Measurements from ENCODE around the gene RNF187. TPM values are rescaled to one million over a fixed set of nuclear protein-coding genes. Genes with fewer than 3 reads are reported as not detected.

The RNF187 gene
- total RNA-seq, 1 experiment from 2014 or later: 141 TPM

DNA sequence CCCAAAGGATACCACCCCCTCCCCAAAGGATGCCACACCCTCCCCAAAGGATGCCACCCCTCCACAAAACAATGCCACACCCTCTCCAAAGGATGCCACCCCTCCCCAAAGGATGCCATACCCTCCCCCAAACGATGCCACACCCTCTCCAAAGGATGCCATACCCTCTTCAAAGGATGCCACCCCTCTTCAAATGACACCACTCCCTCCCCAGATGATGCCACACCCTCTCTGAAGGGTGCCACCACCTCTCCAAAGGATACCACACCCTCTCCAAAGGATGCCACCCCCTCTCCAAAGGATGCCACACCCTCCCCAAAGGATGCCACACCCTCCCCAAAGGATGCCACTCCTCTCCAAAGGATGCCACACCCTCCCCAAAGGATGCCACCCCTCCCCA lies 48.9 kb upstream of the RNF187 start:
- POLR2A ChIA-PET: no interaction called here

More for the DNA sequence above, 48.9 kb upstream of the RNF187 start:
- CTCF ChIA-PET: no interaction called here
- Mint-ChIP-seq H3K36me3 (no peaks in the 10 kb centered on the region), H3K9me3 (no peaks in the 10 kb centered on the region), H3K4me1 (peaks cover 3% of the 10 kb centered on the region), H3K4me3 (no peak overlapping the region), H3K27ac (no peak overlapping the region), H3K27me3 (ENCODE audit: low read depth) (peaks cover 87% of the 10 kb centered on the region)
- TF ChIP-seq, protein P1, sequence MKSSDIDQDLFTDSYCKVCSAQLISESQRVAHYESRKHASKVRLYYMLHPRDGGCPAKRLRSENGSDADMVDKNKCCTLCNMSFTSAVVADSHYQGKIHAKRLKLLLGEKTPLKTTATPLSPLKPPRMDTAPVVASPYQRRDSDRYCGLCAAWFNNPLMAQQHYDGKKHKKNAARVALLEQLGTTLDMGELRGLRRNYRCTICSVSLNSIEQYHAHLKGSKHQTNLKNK (CRISPR knock-in tag; IDR thresholded peaks at IDR 0.05): no peak
- TF ChIP-seq SP1 (CRISPR knock-in tag; conservative IDR thresholded peaks at IDR 0.05) (no peak), ZNF138 (CRISPR knock-in tag; conservative IDR thresholded peaks at IDR 0.05) (no peak), MXD4 (CRISPR knock-in tag; IDR thresholded peaks at IDR 0.05; ENCODE audit: borderline replicate concordance) (no peak), NR1H2 (CRISPR knock-in tag; IDR thresholded peaks at IDR 0.05) (no peak), TCF7 (CRISPR knock-in tag; IDR thresholded peaks at IDR 0.05; ENCODE audit: low read depth) (no peak), JUN (CRISPR knock-in tag; IDR thresholded peaks at IDR 0.05) (no peak), FOXP1 (CRISPR knock-in tag; IDR thresholded peaks at IDR 0.05; ENCODE audit: borderline replicate concordance) (no peak), ZNF396 (CRISPR knock-in tag; IDR thresholded peaks at IDR 0.05; ENCODE audit: borderline replicate concordance) (no peak), TP53 (CRISPR knock-in tag; IDR thresholded peaks at IDR 0.05) (no peak), GRHL2 (CRISPR knock-in tag; IDR thresholded peaks at IDR 0.05; ENCODE audit: insufficient replicate concordance, severe bottlenecking) (no peak)
- TF ChIP-seq, protein P2, sequence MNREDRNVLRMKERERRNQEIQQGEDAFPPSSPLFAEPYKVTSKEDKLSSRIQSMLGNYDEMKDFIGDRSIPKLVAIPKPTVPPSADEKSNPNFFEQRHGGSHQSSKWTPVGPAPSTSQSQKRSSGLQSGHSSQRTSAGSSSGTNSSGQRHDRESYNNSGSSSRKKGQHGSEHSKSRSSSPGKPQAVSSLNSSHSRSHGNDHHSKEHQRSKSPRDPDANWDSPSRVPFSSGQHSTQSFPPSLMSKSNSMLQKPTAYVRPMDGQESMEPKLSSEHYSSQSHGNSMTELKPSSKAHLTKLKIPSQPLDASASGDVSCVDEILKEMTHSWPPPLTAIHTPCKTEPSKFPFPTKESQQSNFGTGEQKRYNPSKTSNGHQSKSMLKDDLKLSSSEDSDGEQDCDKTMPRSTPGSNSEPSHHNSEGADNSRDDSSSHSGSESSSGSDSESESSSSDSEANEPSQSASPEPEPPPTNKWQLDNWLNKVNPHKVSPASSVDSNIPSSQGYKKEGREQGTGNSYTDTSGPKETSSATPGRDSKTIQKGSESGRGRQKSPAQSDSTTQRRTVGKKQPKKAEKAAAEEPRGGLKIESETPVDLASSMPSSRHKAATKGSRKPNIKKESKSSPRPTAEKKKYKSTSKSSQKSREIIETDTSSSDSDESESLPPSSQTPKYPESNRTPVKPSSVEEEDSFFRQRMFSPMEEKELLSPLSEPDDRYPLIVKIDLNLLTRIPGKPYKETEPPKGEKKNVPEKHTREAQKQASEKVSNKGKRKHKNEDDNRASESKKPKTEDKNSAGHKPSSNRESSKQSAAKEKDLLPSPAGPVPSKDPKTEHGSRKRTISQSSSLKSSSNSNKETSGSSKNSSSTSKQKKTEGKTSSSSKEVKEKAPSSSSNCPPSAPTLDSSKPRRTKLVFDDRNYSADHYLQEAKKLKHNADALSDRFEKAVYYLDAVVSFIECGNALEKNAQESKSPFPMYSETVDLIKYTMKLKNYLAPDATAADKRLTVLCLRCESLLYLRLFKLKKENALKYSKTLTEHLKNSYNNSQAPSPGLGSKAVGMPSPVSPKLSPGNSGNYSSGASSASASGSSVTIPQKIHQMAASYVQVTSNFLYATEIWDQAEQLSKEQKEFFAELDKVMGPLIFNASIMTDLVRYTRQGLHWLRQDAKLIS (CRISPR knock-in tag; IDR thresholded peaks at IDR 0.05; ENCODE audit: borderline replicate concordance): no peak
- TF ChIP-seq, protein P3, sequence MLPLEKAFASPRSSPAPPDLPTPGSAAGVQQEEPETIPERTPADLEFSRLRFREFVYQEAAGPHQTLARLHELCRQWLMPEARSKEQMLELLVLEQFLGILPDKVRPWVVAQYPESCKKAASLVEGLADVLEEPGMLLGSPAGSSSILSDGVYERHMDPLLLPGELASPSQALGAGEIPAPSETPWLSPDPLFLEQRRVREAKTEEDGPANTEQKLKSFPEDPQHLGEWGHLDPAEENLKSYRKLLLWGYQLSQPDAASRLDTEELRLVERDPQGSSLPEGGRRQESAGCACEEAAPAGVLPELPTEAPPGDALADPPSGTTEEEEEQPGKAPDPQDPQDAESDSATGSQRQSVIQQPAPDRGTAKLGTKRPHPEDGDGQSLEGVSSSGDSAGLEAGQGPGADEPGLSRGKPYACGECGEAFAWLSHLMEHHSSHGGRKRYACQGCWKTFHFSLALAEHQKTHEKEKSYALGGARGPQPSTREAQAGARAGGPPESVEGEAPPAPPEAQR (CRISPR knock-in tag; IDR thresholded peaks at IDR 0.05): no peak
- TF ChIP-seq, protein P4, sequence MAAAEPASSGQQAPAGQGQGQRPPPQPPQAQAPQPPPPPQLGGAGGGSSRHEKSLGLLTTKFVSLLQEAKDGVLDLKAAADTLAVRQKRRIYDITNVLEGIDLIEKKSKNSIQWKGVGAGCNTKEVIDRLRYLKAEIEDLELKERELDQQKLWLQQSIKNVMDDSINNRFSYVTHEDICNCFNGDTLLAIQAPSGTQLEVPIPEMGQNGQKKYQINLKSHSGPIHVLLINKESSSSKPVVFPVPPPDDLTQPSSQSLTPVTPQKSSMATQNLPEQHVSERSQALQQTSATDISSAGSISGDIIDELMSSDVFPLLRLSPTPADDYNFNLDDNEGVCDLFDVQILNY (CRISPR knock-in tag; IDR thresholded peaks at IDR 0.05): no peak
- TF ChIP-seq, protein P5, sequence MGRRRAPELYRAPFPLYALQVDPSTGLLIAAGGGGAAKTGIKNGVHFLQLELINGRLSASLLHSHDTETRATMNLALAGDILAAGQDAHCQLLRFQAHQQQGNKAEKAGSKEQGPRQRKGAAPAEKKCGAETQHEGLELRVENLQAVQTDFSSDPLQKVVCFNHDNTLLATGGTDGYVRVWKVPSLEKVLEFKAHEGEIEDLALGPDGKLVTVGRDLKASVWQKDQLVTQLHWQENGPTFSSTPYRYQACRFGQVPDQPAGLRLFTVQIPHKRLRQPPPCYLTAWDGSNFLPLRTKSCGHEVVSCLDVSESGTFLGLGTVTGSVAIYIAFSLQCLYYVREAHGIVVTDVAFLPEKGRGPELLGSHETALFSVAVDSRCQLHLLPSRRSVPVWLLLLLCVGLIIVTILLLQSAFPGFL (CRISPR knock-in tag; IDR thresholded peaks at IDR 0.05; ENCODE audit: borderline replicate concordance): no peak
- TF ChIP-seq, protein P6, sequence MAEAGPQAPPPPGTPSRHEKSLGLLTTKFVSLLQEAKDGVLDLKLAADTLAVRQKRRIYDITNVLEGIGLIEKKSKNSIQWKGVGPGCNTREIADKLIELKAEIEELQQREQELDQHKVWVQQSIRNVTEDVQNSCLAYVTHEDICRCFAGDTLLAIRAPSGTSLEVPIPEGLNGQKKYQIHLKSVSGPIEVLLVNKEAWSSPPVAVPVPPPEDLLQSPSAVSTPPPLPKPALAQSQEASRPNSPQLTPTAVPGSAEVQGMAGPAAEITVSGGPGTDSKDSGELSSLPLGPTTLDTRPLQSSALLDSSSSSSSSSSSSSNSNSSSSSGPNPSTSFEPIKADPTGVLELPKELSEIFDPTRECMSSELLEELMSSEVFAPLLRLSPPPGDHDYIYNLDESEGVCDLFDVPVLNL (CRISPR knock-in tag; IDR thresholded peaks at IDR 0.05; ENCODE audit: borderline replicate concordance, low read depth): no peak
- TF ChIP-seq, protein P7, sequence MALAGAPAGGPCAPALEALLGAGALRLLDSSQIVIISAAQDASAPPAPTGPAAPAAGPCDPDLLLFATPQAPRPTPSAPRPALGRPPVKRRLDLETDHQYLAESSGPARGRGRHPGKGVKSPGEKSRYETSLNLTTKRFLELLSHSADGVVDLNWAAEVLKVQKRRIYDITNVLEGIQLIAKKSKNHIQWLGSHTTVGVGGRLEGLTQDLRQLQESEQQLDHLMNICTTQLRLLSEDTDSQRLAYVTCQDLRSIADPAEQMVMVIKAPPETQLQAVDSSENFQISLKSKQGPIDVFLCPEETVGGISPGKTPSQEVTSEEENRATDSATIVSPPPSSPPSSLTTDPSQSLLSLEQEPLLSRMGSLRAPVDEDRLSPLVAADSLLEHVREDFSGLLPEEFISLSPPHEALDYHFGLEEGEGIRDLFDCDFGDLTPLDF (CRISPR knock-in tag; IDR thresholded peaks at IDR 0.05): no peak
- no peak for DNase-seq (ENCODE audit: low spot score)
- no peak for ATAC-seq

Data from WTC11 (cell line).